ENCODE measurements around the gene CCNJL.

CCNJL gene

DNA sequence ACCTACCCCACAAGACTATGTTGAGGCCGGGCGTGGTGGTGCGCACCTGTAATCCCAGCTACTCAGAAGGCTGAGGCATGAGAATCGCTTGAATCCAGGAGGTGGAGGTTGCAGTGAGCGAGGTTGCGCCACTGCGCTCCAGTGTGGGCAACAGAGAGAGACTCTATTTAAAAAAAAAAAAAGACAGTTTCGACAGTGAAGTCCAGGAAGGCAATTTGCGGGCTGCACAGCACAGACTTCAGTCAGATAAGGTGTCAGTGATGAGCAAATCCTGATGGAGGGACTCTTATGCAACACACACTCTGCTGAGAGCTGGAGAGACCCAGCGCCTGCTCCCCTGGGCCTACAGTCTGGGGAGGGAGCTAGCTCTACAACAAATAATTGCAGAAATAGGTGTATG lies 14.2 kb downstream of the CCNJL start:
- DNase-seq = no peak
- TF ChIP-seq, protein P1, sequence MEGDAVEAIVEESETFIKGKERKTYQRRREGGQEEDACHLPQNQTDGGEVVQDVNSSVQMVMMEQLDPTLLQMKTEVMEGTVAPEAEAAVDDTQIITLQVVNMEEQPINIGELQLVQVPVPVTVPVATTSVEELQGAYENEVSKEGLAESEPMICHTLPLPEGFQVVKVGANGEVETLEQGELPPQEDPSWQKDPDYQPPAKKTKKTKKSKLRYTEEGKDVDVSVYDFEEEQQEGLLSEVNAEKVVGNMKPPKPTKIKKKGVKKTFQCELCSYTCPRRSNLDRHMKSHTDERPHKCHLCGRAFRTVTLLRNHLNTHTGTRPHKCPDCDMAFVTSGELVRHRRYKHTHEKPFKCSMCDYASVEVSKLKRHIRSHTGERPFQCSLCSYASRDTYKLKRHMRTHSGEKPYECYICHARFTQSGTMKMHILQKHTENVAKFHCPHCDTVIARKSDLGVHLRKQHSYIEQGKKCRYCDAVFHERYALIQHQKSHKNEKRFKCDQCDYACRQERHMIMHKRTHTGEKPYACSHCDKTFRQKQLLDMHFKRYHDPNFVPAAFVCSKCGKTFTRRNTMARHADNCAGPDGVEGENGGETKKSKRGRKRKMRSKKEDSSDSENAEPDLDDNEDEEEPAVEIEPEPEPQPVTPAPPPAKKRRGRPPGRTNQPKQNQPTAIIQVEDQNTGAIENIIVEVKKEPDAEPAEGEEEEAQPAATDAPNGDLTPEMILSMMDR (IDR thresholded peaks at IDR 0.05; ENCODE audit: low read depth, low read length) = no peak
- no peaks in the 10 kb centered on the region for H3K27me3 ChIP-seq
- H3K4me3 ChIP-seq (ENCODE audit: low read depth, low read length) = no peak overlapping the region
- no peaks in the 10 kb centered on the region for H3K9me3 ChIP-seq
- H3K36me3 ChIP-seq = no peaks in the 10 kb centered on the region
- peaks cover 3% of the 10 kb centered on the region for H3K4me1 ChIP-seq

DNA sequence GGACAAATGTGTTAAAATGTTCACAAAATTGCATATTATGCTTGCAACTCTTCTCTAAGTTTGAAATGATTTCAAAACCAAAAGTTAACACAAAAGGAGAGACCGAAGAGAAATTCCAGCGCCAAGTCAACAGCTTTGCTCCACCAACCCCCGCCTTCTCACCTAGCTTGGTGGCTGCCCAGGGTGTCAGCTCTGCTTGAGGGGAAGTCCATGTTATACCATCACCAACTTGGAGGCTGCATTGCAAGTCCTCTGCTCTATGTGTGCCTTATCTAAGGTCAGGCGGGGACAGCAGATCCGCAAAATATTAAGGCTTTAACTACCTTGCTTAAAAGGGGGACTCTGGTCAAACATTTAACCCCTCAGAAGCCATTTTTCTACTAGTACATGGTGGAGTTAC lies 14.6 kb downstream of the CCNJL start:
- H3K27me3 ChIP-seq = no peaks in the 10 kb centered on the region
- no peaks in the 10 kb centered on the region for H3K36me3 ChIP-seq
- H3K4me3 ChIP-seq (ENCODE audit: low read depth, low read length) = no peak overlapping the region
- TF ChIP-seq, protein P1 (IDR thresholded peaks at IDR 0.05; ENCODE audit: low read depth, low read length) = no peak
- H3K9me3 ChIP-seq = no peaks in the 10 kb centered on the region
- no peak for DNase-seq
- peaks cover 3% of the 10 kb centered on the region for H3K4me1 ChIP-seq

DNA sequence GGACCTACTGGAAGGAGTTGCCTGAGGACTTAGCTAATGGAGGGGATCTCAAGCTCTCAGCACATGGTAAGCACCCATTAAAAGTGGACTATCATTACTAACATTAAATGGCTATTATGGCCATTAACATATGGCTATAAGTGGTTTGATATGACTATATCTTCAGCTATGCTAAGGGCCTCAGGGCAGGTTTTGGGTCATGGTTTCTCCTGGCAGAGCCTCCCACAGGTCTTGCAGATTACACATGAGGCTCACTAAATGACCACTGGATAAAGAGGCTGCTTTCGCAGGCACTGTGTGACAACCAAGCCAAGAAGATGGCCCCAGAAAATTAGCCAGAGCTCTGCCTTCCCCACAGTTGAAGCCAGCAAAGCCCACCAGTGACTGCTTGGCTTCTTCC lies 15.4 kb downstream of the CCNJL start:
- Histone ChIP-seq H3K4me3 (ENCODE audit: low read depth, low read length) (no peak overlapping the region), H3K9me3 (no peaks in the 10 kb centered on the region), H3K27me3 (no peaks in the 10 kb centered on the region), H3K4me1 (peaks cover 3% of the 10 kb centered on the region), H3K36me3 (no peaks in the 10 kb centered on the region)
- DNase-seq = peak; percentile 42
- TF ChIP-seq, protein P1 (IDR thresholded peaks at IDR 0.05; ENCODE audit: low read depth, low read length) = no peak

DNA sequence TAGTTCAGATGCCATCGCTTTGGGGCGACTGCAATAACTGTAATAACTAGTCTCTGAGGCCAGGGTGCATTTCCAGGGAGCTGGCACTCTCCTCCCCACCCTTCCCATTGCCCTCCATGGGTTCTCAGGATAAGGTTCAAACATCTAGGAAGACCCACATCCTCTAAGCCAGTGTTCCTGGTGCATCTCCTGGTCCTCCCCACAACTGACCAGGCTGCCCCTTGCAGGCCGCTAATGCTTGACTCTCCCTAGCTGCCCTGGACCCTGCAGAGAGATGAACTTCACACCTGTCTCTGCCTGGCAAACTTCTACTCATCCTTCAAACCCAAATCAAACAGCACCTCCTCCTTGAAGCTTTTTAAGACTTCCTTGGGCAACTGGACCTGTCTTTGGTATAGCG lies 15.9 kb downstream of the CCNJL start:
- DNase-seq = no peak
- H3K4me1 ChIP-seq = peaks cover 3% of the 10 kb centered on the region
- TF ChIP-seq, protein P1 (IDR thresholded peaks at IDR 0.05; ENCODE audit: low read depth, low read length) = no peak
- no peak overlapping the region for H3K4me3 ChIP-seq (ENCODE audit: low read depth, low read length)
- H3K36me3 ChIP-seq = no peaks in the 10 kb centered on the region
- no peaks in the 10 kb centered on the region for H3K27me3 ChIP-seq
- H3K9me3 ChIP-seq = no peaks in the 10 kb centered on the region

DNA sequence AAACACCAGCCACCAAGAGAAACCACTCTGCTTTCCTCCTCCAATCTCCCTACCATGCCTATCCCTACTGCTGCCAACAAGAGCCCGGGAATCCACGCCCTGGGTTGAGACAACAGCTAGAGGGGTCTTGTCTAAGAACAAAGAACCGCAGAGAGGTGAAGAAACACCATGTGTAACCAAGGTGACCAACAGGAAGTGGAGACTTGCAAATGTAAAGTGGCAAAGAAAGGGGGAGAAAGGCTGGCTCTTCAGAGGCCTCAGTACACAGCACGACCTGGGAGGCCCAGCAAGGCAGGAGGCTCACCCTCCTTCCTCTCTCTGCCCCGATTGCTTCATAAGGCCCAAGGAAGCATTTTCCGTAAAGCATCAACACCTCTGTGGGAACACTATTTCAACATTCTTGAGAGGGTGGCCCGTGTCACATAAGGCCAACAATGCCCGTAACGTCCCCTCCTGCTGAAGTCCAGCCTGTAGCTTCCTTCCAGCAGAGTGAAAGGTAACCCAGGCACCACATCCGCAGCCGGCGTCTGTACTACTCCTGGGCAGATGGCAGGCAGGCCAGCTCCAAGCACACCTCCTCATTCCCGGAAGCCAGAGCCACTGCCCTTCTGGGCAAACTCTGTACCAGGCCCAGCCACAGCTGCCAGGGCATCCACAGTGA lies 18.3 kb downstream of the CCNJL start:
- TF ChIP-seq, protein P1 (IDR thresholded peaks at IDR 0.05; ENCODE audit: low read depth, low read length) = no peak
- DNase-seq = no peak
- H3K27me3 ChIP-seq = no peaks in the 10 kb centered on the region

DNA sequence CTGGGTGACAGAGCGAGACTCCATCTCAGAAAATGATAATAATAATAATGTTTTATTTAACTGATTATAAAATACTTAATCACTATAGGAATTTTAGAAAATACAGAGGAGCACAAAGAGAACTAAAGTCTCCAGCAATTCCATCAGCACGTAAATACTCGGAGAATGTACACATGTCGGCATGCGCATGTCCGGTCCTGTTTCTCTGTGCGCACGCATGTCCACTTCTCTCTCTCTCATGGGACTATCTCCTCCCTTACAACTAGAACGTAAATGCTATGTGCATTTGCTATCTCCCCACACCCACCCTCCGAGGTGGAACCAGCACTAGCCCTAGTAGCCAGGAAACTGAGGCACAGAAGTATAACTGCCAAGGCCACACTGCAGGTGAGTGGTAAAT lies 19.0 kb downstream of the CCNJL start:
- Histone ChIP-seq H3K9me3 (no peaks in the 10 kb centered on the region), H3K4me1 (peaks cover 6% of the 10 kb centered on the region), H3K4me3 (ENCODE audit: low read depth, low read length) (no peak overlapping the region), H3K27me3 (no peaks in the 10 kb centered on the region), H3K36me3 (no peaks in the 10 kb centered on the region)
- no peak for DNase-seq
- TF ChIP-seq, protein P1 (IDR thresholded peaks at IDR 0.05; ENCODE audit: low read depth, low read length) = no peak

More for the DNA sequence above, 18.3 kb downstream of the CCNJL start:
- peaks cover 5% of the 10 kb centered on the region for H3K4me1 ChIP-seq
- H3K9me3 ChIP-seq = no peaks in the 10 kb centered on the region
- H3K4me3 ChIP-seq (ENCODE audit: low read depth, low read length) = no peak overlapping the region
- no peaks in the 10 kb centered on the region for H3K36me3 ChIP-seq
